ENCODE data around the gene ADPRHL1.

ADPRHL1 gene

DNA sequence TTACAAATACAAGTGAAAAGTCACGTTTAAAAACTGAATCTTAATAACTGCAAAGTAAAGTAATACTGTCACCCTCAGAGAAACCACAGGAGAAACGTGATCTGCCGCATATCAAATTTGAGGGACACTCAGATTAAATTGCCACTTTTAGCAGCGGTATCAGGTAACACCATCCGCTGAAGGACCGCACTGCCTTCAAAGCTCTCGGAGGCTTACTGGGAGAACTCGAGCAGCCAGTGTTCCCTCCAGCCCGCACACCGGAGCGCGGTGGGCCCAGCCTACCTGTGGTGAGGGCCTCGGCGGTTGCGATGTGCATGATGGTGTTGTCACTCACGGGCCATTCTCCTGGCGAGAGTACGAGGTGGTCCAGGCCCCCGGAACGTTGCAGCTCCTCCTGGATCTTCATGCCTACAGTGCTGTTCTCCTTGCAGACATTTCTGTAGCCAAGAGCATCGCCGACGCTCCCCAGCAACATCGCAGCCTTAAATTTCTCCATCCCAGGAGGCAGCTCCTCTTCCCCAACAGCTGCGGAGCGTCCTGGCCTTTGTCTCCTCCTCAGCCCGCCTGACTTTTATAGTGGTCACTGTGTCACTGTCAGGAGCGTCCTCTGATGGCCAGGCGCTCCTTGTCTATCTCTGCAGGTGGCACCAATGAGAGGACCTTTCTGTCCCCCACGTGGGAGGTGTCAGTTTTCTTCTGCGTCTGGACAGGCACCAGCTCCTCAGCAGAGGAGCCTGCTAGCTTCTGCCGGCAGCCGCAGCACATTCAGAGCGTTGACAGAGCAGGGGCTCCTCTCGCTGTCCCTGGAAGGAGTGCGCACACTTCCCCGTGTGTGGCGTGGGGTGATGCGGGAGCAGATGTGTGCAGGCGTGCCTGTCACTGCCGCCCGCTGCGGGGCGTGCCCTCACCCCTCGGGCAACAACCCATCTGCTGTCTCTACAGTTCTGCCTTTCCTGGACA lies at the start of gene ADPRHL1:
Gene ADPRHL1, minus strand, starts transcription at position 547 of the 960 bp plus-strand sequence. Its CDS starts 51 bp downstream, at position 496.
- no peak within 1 kb of the TSS for H3K4me3 ChIP-seq (ENCODE audit: low read depth, low read length)
- no peak for DNase-seq (ENCODE audit: low read depth)

DNA sequence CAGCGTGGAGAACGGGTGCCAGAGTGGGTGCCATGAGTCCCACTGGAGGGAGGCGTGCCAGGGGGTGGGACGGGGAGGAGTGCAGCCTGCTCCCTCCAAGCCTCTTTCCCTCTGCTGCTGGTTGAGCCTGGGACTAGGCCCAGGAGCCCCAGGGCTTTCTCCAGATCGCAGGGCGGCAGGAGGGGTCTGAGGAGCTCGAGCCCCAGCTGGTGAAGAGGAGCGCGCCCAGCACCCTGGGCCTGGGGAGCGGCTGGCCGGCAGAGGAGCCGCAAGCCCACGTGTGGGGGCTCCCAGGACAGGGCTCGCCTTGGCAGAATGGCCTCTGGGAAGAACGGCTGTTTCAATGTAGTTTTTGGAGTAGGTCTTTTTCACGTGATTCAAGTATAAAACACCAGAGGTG lies 49.4 kb upstream of the ADPRHL1 start:
- no peak for DNase-seq (ENCODE audit: low read depth)
- no peak overlapping the region for H3K4me3 ChIP-seq (ENCODE audit: low read depth, low read length)

GRCh38 chr13:113500530-113501265 lies 47.4 kb upstream of the ADPRHL1 start:
- H3K4me3 ChIP-seq (ENCODE audit: low read depth, low read length) = no peak overlapping the region
- no peak for DNase-seq (ENCODE audit: low read depth)

DNA sequence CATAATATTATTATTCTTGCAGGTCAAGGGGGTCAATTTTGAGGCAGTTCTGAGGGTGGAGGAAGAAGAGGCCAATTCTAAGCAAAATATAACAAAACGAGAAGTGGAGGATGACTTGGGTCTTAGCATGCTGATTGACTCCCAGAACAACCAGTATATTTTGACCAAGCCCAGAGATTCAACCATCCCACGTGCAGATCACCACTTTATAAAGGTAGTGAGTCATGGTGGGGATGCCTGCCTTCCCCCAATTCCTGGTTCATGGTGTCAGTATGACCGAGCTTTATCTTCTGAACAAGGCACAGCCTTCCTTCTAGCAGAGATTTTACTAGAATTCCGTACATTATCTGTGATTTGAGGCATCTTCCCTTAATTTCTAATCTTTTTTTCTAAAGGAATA lies 46.6 kb upstream of the ADPRHL1 start:
- no peak for DNase-seq (ENCODE audit: low read depth)
- H3K4me3 ChIP-seq (ENCODE audit: low read depth, low read length) = no peak overlapping the region

- DNase-seq (ENCODE audit: low read depth) = no peak
- H3K4me3 ChIP-seq (ENCODE audit: low read depth, low read length) = no peak overlapping the region
These were observed 45.6 kb upstream of the ADPRHL1 start for GRCh38 chr13:113498905-113499304.

DNA sequence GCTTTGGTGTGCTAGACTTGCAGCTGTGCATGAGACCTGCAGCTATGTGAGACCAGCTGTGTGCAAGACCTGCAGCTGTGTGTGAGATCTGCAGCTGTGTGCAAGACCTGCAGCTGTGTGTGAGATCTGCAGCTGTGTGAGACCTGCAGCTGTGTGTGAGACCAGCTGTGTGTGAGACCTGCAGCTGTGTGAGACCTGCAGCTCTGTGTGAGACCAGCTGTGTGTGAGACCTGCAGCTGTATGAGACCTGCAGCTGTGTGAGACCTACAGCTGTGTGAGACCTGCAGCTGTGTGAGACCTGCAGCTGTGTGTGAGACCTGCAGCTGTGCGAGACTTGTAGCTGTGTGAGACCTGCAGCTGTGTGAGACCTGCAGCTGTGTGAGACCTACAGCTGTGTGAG lies 43.9 kb upstream of the ADPRHL1 start:
- no peak overlapping the region for H3K4me3 ChIP-seq (ENCODE audit: low read depth, low read length)
- no peak for DNase-seq (ENCODE audit: low read depth)

GRCh38 chr13:113495494-113496210 lies 42.4 kb upstream of the ADPRHL1 start:
- DNase-seq (ENCODE audit: low read depth) = no peak
- peak overlapping the region; percentile 22 for H3K4me3 ChIP-seq (ENCODE audit: low read depth, low read length)

DNA sequence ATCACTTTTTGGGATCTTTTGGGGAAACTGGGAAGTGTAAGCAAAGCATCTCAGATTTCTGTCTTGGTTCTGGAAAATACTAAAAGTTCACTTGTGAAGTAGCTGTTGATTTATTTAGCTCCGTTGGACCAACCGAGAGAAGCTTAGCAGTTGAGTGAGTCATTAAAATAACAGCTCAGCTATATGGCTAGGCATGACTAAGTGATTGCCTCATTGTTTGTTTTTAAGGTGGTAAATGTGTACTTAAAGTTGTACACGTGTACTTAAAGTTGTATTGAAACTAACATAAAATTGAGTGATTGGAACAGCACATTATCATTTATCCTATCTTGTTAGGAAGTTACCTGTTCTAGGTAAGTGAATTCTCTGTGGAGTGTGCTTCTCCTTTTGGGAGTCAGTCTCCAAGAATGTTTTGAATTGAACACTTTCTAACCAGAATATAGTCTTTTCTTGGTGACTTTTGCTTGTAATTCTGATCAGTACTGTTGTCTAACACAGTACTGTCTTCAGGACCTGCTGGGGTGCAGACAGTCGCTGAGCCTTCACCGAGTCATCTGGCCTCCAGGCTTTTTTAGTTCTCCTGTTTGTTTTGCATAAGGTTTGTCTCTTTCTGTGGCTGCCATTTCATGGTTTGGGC lies 40.1 kb upstream of the ADPRHL1 start:
- peak overlapping the region; percentile 30 for H3K4me3 ChIP-seq (ENCODE audit: low read depth, low read length)
- peak; percentile 92 for DNase-seq (ENCODE audit: low read depth)

GRCh38 chr13:113491982-113492381 lies 38.7 kb upstream of the ADPRHL1 start:
- peak overlapping the region; percentile 83 for H3K4me3 ChIP-seq (ENCODE audit: low read depth, low read length)
- no peak for DNase-seq (ENCODE audit: low read depth)

- no peak for DNase-seq (ENCODE audit: low read depth)
- H3K4me3 ChIP-seq (ENCODE audit: low read depth, low read length) = peak overlapping the region; percentile 83
These were observed 38.2 kb upstream of the ADPRHL1 start for GRCh38 chr13:113491418-113491883.

GRCh38 chr13:113490496-113491417 lies 37.5 kb upstream of the ADPRHL1 start, which contains the start of gene DCUN1D2:
Gene DCUN1D2, minus strand, starts transcription at chr13:113490711. Its CDS starts 42 bp downstream, at chr13:113490669.
- DNase-seq (ENCODE audit: low read depth) = peak; percentile 93

GRCh38 chr13:113489549-113490495 lies 36.5 kb upstream of the ADPRHL1 start:
- DNase-seq (ENCODE audit: low read depth) = no peak
- peak overlapping the region; percentile 83 for H3K4me3 ChIP-seq (ENCODE audit: low read depth, low read length)

More at GRCh38 chr13:113490496-113491417, 37.5 kb upstream of the ADPRHL1 start, which contains the start of gene DCUN1D2:
- peak within 1 kb of the TSS; percentile 83 for H3K4me3 ChIP-seq (ENCODE audit: low read depth, low read length)

DNA sequence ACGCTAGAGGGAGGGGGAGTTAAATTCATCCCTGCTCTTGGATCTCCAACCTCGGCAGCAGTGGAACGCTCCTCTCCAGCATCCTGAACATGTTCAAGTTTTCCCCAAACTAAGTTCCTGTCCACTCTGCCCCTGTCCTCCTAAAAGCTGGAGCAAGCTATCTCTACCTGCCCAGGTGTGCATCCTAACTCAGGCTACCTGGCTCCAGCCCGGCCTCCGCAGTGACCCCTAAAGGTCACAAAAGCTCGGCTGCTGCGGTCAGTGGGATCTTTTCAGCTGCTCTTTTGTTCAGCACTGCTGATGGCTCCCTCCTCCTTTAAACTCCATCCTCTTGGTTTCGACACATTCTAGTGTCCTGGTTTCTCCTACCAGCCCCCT lies 35.9 kb upstream of the ADPRHL1 start:
- DNase-seq (ENCODE audit: low read depth) = no peak
- peak overlapping the region; percentile 83 for H3K4me3 ChIP-seq (ENCODE audit: low read depth, low read length)

GRCh38 chr13:113488283-113488682 lies 35.0 kb upstream of the ADPRHL1 start:
- no peak overlapping the region for H3K4me3 ChIP-seq (ENCODE audit: low read depth, low read length)
- DNase-seq (ENCODE audit: low read depth) = no peak

DNA sequence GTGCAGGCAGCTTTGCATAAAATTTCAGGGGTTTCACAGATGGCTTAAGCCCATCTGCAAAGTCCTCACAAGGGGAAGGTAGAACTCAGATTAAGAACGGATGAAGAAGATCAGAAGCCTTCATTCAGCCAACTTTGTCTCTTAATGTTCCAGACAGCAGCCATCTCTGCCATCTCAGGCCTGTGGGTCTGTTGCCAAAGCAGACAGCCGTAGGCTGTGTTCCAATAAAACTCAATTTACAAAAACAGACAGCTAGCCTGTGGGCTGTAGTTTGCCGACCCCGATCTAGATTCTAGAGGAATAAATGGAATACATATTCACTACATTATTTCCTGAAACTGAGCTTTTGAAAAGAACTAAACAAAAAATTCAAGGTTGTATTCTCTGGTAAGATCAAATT lies 33.4 kb upstream of the ADPRHL1 start:
- DNase-seq (ENCODE audit: low read depth) = no peak
- no peak overlapping the region for H3K4me3 ChIP-seq (ENCODE audit: low read depth, low read length)

DNA sequence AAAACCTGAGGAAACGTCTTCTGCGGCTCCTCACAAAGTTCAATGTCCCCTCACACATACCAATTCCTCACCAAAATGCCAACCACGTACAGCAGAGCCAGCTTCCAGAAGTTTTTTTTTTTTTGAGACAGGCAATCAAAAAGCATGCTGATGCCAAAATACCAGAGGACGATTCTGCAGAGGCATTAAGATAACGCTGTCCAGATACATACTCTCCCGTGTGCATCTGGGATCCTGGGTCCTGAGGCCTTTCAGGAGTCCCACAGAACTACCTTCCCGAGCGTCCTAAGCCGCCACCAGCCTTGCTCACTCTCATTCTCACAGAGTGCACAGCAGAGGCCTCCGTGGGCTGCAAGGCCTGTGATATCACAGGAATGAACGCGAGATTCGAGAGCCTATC lies 32.3 kb upstream of the ADPRHL1 start:
- no peak overlapping the region for H3K4me3 ChIP-seq (ENCODE audit: low read depth, low read length)
- DNase-seq (ENCODE audit: low read depth) = no peak

Data from skeletal muscle cell (primary cell).